GM12872 (cell line): ENCODE measurements around the gene ZNF766.
A peak's percentile ranks its signal among the peaks of the same experiment; 100 is the strongest.

Experiments
- CTCF ChIP-seq: IDR thresholded peaks from 3 replicates; pipeline ENCODE4 v1.5.1; 2011; ENCODE audit warnings: low read depth, mild to moderate bottlenecking, low read length, moderate library complexity; ENCODE audit not compliant: insufficient read depth

ZNF766 gene

GRCh38 chr19:52227980-52228379, 41.4 kb upstream of the ZNF766 start:
- no peak for TF ChIP-seq CTCF

- TF ChIP-seq CTCF = no peak
These were observed 39.9 kb upstream of the ZNF766 start for GRCh38 chr19:52229524-52229923.

GRCh38 chr19:52230685-52231084, 38.7 kb upstream of the ZNF766 start:
- TF ChIP-seq CTCF = no peak

GRCh38 chr19:52231154-52231910, 38.1 kb upstream of the ZNF766 start:
- no peak for TF ChIP-seq CTCF

- no peak for TF ChIP-seq CTCF
These were observed 35.0 kb upstream of the ZNF766 start for GRCh38 chr19:52234406-52234805.

GRCh38 chr19:52237197-52237596, 32.2 kb upstream of the ZNF766 start:
- no peak for TF ChIP-seq CTCF

- peak; percentile 86 for TF ChIP-seq CTCF
These were observed 31.5 kb upstream of the ZNF766 start for GRCh38 chr19:52237771-52238400.
